ENCODE data around the gene SPSB3.

Gene SPSB3

GRCh38 chr16:1782408-1783264 lies at the start of gene SPSB3, which contains the start of gene NUBP2:
Gene SPSB3 (minus strand): TSS chr16:1782571. CDS start chr16:1781483, 1,088 bp downstream.
Gene NUBP2 (plus strand): TSS chr16:1782960. CDS start chr16:1783021, 61 bp downstream.
- ATAC-seq = peak; percentile 93
- TF ChIP-seq ISL1 (CRISPR knock-in tag; IDR thresholded peaks at IDR 0.05) = no peak
- no peak for TF ChIP-seq ZNF8 (CRISPR knock-in tag; IDR thresholded peaks at IDR 0.05)
- TF ChIP-seq TSHZ2 (CRISPR knock-in tag; IDR thresholded peaks at IDR 0.05) = no peak
- TF ChIP-seq PATZ1 (CRISPR knock-in tag; IDR thresholded peaks at IDR 0.05; ENCODE audit: borderline replicate concordance) = no peak
- no peak for TF ChIP-seq BACH2 (CRISPR knock-in tag; IDR thresholded peaks at IDR 0.05; ENCODE audit: borderline replicate concordance)
- no peak for TF ChIP-seq POU6F1 (CRISPR knock-in tag; IDR thresholded peaks at IDR 0.05; ENCODE audit: borderline replicate concordance, low read depth)
- no peak for TF ChIP-seq GLIS3 (CRISPR knock-in tag; IDR thresholded peaks at IDR 0.05)
- no peak for TF ChIP-seq PPARA (CRISPR knock-in tag; IDR thresholded peaks at IDR 0.05; ENCODE audit: borderline replicate concordance)
- TF ChIP-seq ZFP30 (CRISPR knock-in tag; IDR thresholded peaks at IDR 0.05) = no peak
- no peak for TF ChIP-seq RARB (CRISPR knock-in tag; IDR thresholded peaks at IDR 0.05)
- TF ChIP-seq ARNTL (CRISPR knock-in tag; IDR thresholded peaks at IDR 0.05; ENCODE audit: borderline replicate concordance, low read depth) = no peak
- no peak for TF ChIP-seq TOX (CRISPR knock-in tag; IDR thresholded peaks at IDR 0.05; ENCODE audit: borderline replicate concordance)
- no peak for TF ChIP-seq OSR1 (CRISPR knock-in tag; IDR thresholded peaks at IDR 0.05)
- TF ChIP-seq TCF4 (CRISPR knock-in tag; IDR thresholded peaks at IDR 0.05; ENCODE audit: borderline replicate concordance) = no peak
- TF ChIP-seq CSDC2 (CRISPR knock-in tag; IDR thresholded peaks at IDR 0.05) = no peak

GRCh38 chr16:1831186-1832075 lies 49.1 kb upstream of the SPSB3 start:
- no peak for ATAC-seq
- no peak for TF ChIP-seq ZNF565 (CRISPR knock-in tag; conservative IDR thresholded peaks at IDR 0.05; ENCODE audit: low read depth)
- TF ChIP-seq ZNF70 (CRISPR knock-in tag; IDR thresholded peaks at IDR 0.05) = no peak
- TF ChIP-seq CSRNP3 (CRISPR knock-in tag; IDR thresholded peaks at IDR 0.05) = no peak
- no peak for TF ChIP-seq GLIS3 (CRISPR knock-in tag; IDR thresholded peaks at IDR 0.05)

GRCh38 chr16:1830213-1830612 lies 47.8 kb upstream of the SPSB3 start:
- TF ChIP-seq ZNF8 (CRISPR knock-in tag; IDR thresholded peaks at IDR 0.05) (no peak), ZNF565 (CRISPR knock-in tag; conservative IDR thresholded peaks at IDR 0.05; ENCODE audit: low read depth) (no peak), ISL1 (CRISPR knock-in tag; IDR thresholded peaks at IDR 0.05) (no peak), TOX (CRISPR knock-in tag; IDR thresholded peaks at IDR 0.05; ENCODE audit: borderline replicate concordance) (no peak)
- TF ChIP-seq, protein P1, sequence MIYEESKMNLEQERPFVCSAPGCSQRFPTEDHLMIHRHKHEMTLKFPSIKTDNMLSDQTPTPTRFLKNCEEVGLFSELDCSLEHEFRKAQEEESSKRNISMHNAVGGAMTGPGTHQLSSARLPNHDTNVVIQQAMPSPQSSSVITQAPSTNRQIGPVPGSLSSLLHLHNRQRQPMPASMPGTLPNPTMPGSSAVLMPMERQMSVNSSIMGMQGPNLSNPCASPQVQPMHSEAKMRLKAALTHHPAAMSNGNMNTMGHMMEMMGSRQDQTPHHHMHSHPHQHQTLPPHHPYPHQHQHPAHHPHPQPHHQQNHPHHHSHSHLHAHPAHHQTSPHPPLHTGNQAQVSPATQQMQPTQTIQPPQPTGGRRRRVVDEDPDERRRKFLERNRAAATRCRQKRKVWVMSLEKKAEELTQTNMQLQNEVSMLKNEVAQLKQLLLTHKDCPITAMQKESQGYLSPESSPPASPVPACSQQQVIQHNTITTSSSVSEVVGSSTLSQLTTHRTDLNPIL (CRISPR knock-in tag; IDR thresholded peaks at IDR 0.05; ENCODE audit: low read depth) = no peak
- no peak for ATAC-seq

Measured in SK-N-SH treated with all-trans-retinoic acid at 6 μM for 48 hours (cell line).